D721Med (cell line): ENCODE results near the gene PCDHA13.
"Not testable (repeated sequence)": the region's sequence is repeated elsewhere in the genome, so short reads cannot be mapped to it uniquely, and the experiment has no call there.

Source experiments
- DNase-seq: peaks from one replicate; pipeline ENCODE4 v3.0.0; 2011; ENCODE audit warnings: low spot score; ENCODE audit not compliant: insufficient read length
- FAIRE-seq: peaks from 2 replicates; lab custom pipeline; 2011; peaks lifted over from hg19 to GRCh38; lab: Jason Lieb, UNC
- CTCF ChIP-seq: IDR thresholded peaks from 2 replicates; pipeline ENCODE4 v1.5.1; 2012; ENCODE audit warnings: mild to moderate bottlenecking, control low read depth; ENCODE audit not compliant: insufficient read depth; ENCODE audit errors: missing control alignments

The PCDHA13 gene

DNA sequence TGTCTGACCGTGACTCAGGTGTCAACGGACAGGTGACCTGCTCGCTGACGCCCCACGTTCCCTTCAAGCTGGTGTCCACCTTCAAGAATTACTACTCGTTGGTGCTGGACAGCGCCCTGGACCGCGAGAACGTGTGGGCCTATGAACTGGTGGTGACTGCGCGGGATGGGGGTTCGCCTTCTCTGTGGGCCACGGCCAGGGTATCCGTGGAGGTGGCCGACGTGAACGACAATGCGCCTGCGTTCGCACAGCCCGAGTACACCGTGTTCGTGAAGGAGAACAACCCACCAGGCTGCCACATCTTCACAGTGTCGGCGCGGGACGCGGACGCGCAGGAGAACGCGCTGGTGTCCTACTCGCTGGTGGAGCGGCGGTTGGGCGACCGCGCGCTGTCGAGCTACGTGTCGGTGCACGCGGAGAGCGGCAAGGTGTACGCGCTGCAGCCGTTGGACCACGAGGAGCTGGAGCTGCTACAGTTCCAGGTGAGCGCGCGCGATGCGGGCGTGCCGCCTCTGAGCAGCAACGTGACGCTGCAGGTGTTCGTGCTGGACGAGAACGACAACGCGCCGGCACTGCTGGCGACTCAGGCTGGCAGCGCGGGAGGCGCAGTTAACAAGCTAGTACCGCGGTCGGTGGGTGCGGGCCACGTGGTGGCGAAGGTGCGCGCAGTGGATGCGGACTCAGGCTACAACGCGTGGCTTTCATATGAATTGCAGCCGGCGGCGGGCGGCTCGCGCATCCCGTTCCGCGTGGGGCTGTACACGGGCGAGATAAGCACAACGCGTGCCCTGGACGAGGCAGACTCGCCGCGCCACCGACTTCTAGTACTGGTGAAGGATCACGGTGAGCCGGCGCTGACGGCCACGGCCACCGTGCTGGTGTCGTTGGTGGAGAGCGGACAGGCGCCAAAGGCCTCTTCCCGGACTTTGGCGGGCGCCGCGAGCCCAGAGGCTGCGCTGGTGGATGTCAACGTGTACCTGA is 11.4 kb upstream of the PCDHA13 start:
- no peak for TF ChIP-seq CTCF
- FAIRE-seq (no peak), DNase-seq (no peak)

GRCh38 chr5:140875085-140876065 is 6.5 kb upstream of the PCDHA13 start, which contains the start of gene PCDHA12:
Gene PCDHA12 (plus strand): TSS chr5:140875308. CDS start chr5:140875473, 165 bp downstream.
- peak; percentile 4 for TF ChIP-seq CTCF
- FAIRE-seq (no peak), DNase-seq (no peak)

GRCh38 chr5:140876541-140877261 is 5.2 kb upstream of the PCDHA13 start:
- FAIRE-seq, DNase-seq: not testable (repeated sequence)

DNA sequence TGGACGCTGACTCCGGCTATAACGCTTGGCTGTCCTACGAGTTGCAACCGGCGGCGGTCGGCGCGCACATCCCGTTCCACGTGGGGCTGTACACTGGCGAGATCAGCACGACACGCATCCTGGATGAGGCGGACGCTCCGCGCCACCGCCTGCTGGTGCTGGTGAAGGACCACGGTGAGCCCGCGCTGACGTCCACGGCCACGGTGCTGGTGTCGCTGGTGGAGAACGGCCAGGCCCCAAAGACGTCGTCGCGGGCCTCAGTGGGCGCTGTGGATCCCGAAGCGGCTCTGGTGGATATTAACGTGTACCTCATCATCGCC is 4.7 kb upstream of the PCDHA13 start:
- DNase-seq (no peak), FAIRE-seq (no peak)
- TF ChIP-seq CTCF: no peak

DNA sequence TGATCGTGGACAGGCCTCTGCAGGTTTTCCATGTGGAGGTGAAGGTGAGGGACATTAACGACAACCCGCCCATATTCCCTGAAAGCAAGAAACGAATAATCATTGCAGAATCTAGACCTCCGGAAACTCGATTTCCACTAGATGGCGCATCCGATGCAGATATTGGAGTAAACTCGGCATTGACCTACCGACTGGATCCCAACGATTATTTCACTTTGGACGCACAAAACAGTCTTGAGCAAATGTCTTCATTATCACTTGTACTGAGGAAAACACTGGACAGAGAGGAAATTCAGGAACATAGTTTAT is 621 bp downstream of the PCDHA13 start:
- TF ChIP-seq CTCF: peak; percentile 60
- DNase-seq: no peak
- FAIRE-seq: no peak

GRCh38 chr5:140883373-140883772 is 1.4 kb downstream of the PCDHA13 start:
- TF ChIP-seq CTCF: no peak
- DNase-seq (no peak), FAIRE-seq (no peak)
